ENCODE results near the gene SCN9A.
A peak's percentile ranks its signal among the peaks of the same experiment; 100 is the strongest.

The SCN9A gene

DNA sequence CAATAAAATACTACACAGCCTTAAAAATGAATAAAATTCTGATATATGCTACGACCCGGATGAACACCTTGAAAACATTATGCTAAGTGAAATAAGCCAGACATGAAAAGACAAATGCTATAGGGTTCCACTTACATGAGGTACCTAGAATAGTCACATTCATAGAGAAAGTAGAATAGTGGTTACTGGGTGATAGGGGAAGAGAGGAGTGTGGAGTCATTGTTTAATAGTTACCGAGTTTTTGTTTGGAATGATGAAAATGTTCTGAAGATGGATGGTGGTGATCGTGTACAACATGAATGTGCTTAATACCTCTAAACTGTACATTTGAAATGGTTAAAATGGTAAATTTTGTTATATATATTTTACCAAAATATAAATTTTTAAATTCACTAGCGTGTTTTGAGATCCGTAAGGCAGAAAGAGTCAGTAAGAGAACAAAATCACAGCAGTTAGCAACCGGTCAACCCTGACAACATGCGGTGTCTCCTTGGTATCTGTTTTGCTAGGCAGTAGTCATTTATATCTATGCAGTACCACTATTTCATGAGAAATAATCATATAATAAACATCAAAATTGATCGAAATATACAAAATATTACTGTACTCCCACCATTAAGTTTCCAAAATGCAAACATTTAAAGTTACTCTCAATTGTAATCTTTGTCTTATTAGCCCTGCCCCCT is 11.1 kb downstream of the SCN9A start:
- Histone ChIP-seq H3K79me1 (replicated peaks; ENCODE audit: low read length, poor library complexity, severe bottlenecking) (no peaks in the 10 kb centered on the region), H2BK12ac (ENCODE audit: low read length in 2 of 2) (no peak overlapping the region), H2BK120ac (ENCODE audit: low read depth, low read length) (no peak overlapping the region), H3K27ac (ENCODE audit: low read length, poor library complexity, severe bottlenecking) (no peak overlapping the region), H4K8ac (ENCODE audit: low read length) (no peak overlapping the region), H3K9ac (ENCODE audit: low read length) (no peak overlapping the region), H2AK5ac (ENCODE audit: low read length, severe bottlenecking) (no peak overlapping the region), H4K91ac (ENCODE audit: low read length) (no peak overlapping the region), H3K36me3 (ENCODE audit: control insufficient read depth in 1 of 2, insufficient read depth in 2 of 2, low read depth in 1 of 2, low read length in 2 of 2) (no peaks in the 10 kb centered on the region), H3K27me3 (ENCODE audit: control insufficient read depth in 1 of 2, insufficient read depth in 1 of 2, low read length in 2 of 2) (no peaks in the 10 kb centered on the region), H3K18ac (ENCODE audit: low read depth in 1 of 2, low read length in 2 of 2) (no peak overlapping the region), H2BK5ac (ENCODE audit: low read depth, low read length, poor library complexity, severe bottlenecking) (no peak overlapping the region), H3K4me2 (ENCODE audit: low read length, poor library complexity, severe bottlenecking) (no peak overlapping the region), H2BK15ac (ENCODE audit: low read depth, poor library complexity, severe bottlenecking) (no peak overlapping the region), H3K23ac (ENCODE audit: low read length in 2 of 2) (no peak overlapping the region), H3K4me1 (ENCODE audit: control insufficient read depth, insufficient read depth, low read depth, low read length) (no peaks in the 10 kb centered on the region), H3K9me3 (ENCODE audit: control insufficient read depth, low read length) (no peaks in the 10 kb centered on the region), H3K14ac (ENCODE audit: low read length in 2 of 2) (no peak overlapping the region), H3K4me3 (ENCODE audit: insufficient read depth in 1 of 2, low read depth in 1 of 2, low read length in 2 of 2) (no peak overlapping the region), H3K4ac (ENCODE audit: low read depth in 1 of 2, low read length in 2 of 2) (no peak overlapping the region), H2AFZ (ENCODE audit: low read depth, low read length) (no peak overlapping the region)
- DNase-seq = no peak
- 97% methylated on average over 6 of the region's 9 CpGs for WGBS

DNA sequence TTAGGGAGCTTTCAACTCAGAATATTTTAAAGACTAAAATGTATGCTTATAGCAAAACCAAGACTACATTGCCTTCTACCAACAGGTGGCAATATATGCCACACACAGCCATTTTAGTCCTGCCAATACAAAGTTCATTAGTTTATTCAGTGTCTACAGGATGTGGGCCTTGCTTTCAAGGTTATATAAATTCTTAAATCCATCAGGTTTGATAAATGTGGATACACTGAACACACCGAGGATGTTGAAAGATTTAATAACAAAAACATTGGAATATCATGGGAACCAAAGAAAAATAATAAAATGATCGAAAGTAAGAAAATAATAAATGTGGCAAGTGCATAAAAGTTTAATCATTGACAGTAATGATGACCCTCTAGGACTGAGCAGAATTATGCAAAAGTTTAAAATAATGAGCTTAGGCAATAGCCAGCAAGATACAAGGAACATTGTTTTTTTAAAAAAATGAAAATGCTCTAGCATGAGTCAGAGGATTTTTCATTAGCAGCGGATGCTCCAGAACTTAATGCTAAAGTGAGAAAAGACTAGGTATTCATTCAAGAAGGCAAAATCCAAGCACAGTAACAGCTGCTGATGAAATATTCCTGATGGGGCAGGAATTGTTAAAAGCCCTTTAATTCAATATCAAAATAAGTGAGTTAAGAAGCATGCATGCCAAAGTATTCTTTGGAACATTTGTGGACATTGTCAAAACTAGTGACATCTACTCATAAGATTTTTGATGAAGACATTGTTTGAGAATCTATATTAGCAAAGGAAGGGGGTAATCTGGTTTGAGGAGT is 14.2 kb downstream of the SCN9A start:
- no peak overlapping the region for H3K4me2 ChIP-seq (ENCODE audit: low read length, poor library complexity, severe bottlenecking)
- peak; percentile 41 for DNase-seq
- H3K27me3 ChIP-seq (ENCODE audit: control insufficient read depth in 1 of 2, insufficient read depth in 1 of 2, low read length in 2 of 2) = no peaks in the 10 kb centered on the region
- H3K4me1 ChIP-seq (ENCODE audit: control insufficient read depth, insufficient read depth, low read depth, low read length) = no peaks in the 10 kb centered on the region
- no peak overlapping the region for H3K18ac ChIP-seq (ENCODE audit: low read depth in 1 of 2, low read length in 2 of 2)
- no peak overlapping the region for H3K27ac ChIP-seq (ENCODE audit: low read length, poor library complexity, severe bottlenecking)
- H3K4ac ChIP-seq (ENCODE audit: low read depth in 1 of 2, low read length in 2 of 2) = no peak overlapping the region
- no peak overlapping the region for H3K14ac ChIP-seq (ENCODE audit: low read length in 2 of 2)
- no peak overlapping the region for H2BK5ac ChIP-seq (ENCODE audit: low read depth, low read length, poor library complexity, severe bottlenecking)
- no peak overlapping the region for H3K9ac ChIP-seq (ENCODE audit: low read length)
- H3K23ac ChIP-seq (ENCODE audit: low read length in 2 of 2) = no peak overlapping the region
- H3K9me3 ChIP-seq (ENCODE audit: control insufficient read depth, low read length) = no peaks in the 10 kb centered on the region
- no peaks in the 10 kb centered on the region for H3K79me1 ChIP-seq (replicated peaks; ENCODE audit: low read length, poor library complexity, severe bottlenecking)
- no peak overlapping the region for H2AFZ ChIP-seq (ENCODE audit: low read depth, low read length)
- no peak overlapping the region for H2BK120ac ChIP-seq (ENCODE audit: low read depth, low read length)
- no peak overlapping the region for H4K91ac ChIP-seq (ENCODE audit: low read length)
- H2BK12ac ChIP-seq (ENCODE audit: low read length in 2 of 2) = no peak overlapping the region
- H2BK15ac ChIP-seq (ENCODE audit: low read depth, poor library complexity, severe bottlenecking) = no peak overlapping the region
- no peak overlapping the region for H2AK5ac ChIP-seq (ENCODE audit: low read length, severe bottlenecking)
- H3K36me3 ChIP-seq (ENCODE audit: control insufficient read depth in 1 of 2, insufficient read depth in 2 of 2, low read depth in 1 of 2, low read length in 2 of 2) = no peaks in the 10 kb centered on the region
- no peak overlapping the region for H3K4me3 ChIP-seq (ENCODE audit: insufficient read depth in 1 of 2, low read depth in 1 of 2, low read length in 2 of 2)
- WGBS = 92% methylated on average over 2 of the region's 3 CpGs
- H4K8ac ChIP-seq (ENCODE audit: low read length) = no peak overlapping the region

DNA sequence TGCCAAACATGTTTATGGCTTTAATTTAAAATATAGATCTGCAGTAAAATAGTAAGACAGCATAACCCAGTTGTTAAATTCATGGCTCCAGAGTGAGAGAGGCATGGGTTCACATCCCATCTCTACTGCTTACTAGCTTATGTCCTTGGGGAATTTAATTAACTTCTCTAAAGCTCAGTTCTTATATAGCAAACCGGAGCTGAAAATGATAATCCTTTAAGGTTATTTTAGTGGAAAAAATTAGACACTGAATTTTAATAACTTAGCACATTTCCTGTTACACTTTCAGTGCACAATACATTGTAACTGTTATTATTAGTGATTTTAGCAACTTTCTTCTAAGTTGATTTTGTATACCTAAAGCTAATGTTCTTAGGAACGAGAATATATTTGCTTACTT is 14.8 kb downstream of the SCN9A start:
- Histone ChIP-seq H2BK12ac (ENCODE audit: low read length in 2 of 2) (no peak overlapping the region), H3K79me1 (replicated peaks; ENCODE audit: low read length, poor library complexity, severe bottlenecking) (no peaks in the 10 kb centered on the region), H4K91ac (ENCODE audit: low read length) (no peak overlapping the region), H2BK120ac (ENCODE audit: low read depth, low read length) (no peak overlapping the region), H3K4me2 (ENCODE audit: low read length, poor library complexity, severe bottlenecking) (no peak overlapping the region), H3K9ac (ENCODE audit: low read length) (no peak overlapping the region), H3K4ac (ENCODE audit: low read depth in 1 of 2, low read length in 2 of 2) (no peak overlapping the region), H3K14ac (ENCODE audit: low read length in 2 of 2) (no peak overlapping the region), H3K36me3 (ENCODE audit: control insufficient read depth in 1 of 2, insufficient read depth in 2 of 2, low read depth in 1 of 2, low read length in 2 of 2) (no peaks in the 10 kb centered on the region), H2BK15ac (ENCODE audit: low read depth, poor library complexity, severe bottlenecking) (no peak overlapping the region), H2BK5ac (ENCODE audit: low read depth, low read length, poor library complexity, severe bottlenecking) (no peak overlapping the region), H3K27me3 (ENCODE audit: control insufficient read depth in 1 of 2, insufficient read depth in 1 of 2, low read length in 2 of 2) (no peaks in the 10 kb centered on the region), H3K4me1 (ENCODE audit: control insufficient read depth, insufficient read depth, low read depth, low read length) (no peaks in the 10 kb centered on the region), H2AFZ (ENCODE audit: low read depth, low read length) (no peak overlapping the region), H3K23ac (ENCODE audit: low read length in 2 of 2) (no peak overlapping the region), H3K27ac (ENCODE audit: low read length, poor library complexity, severe bottlenecking) (no peak overlapping the region), H4K8ac (ENCODE audit: low read length) (no peak overlapping the region), H3K4me3 (ENCODE audit: insufficient read depth in 1 of 2, low read depth in 1 of 2, low read length in 2 of 2) (no peak overlapping the region), H3K18ac (ENCODE audit: low read depth in 1 of 2, low read length in 2 of 2) (no peak overlapping the region), H2AK5ac (ENCODE audit: low read length, severe bottlenecking) (no peak overlapping the region), H3K9me3 (ENCODE audit: control insufficient read depth, low read length) (no peaks in the 10 kb centered on the region)
- no peak for DNase-seq
- WGBS = no CpG with 5 or more reads among the region's 2 CpGs

DNA sequence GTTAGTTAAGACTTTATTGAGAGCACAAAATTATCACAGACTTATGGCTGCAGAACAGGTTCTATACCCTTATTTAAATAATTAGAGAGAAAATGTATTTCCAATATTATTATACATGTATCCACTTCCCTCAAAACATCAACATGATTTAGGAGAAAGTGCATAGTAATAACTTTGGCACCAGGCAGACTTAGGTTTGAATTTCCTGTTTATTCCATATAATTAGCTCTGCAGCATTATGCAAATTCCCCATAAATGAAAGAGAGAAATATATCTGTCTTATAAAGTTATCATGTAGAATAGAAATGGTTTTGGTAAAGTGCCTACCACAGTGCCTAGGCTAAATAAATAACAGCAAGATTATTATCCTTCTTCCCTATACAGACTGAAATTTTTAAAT is 15.3 kb downstream of the SCN9A start:
- Histone ChIP-seq H2BK5ac (ENCODE audit: low read depth, low read length, poor library complexity, severe bottlenecking) (no peak overlapping the region), H3K4me3 (ENCODE audit: insufficient read depth in 1 of 2, low read depth in 1 of 2, low read length in 2 of 2) (no peak overlapping the region), H2BK120ac (ENCODE audit: low read depth, low read length) (no peak overlapping the region), H3K79me1 (replicated peaks; ENCODE audit: low read length, poor library complexity, severe bottlenecking) (no peaks in the 10 kb centered on the region), H2AFZ (ENCODE audit: low read depth, low read length) (no peak overlapping the region), H3K4me2 (ENCODE audit: low read length, poor library complexity, severe bottlenecking) (no peak overlapping the region), H3K27ac (ENCODE audit: low read length, poor library complexity, severe bottlenecking) (no peak overlapping the region), H3K4me1 (ENCODE audit: control insufficient read depth, insufficient read depth, low read depth, low read length) (no peaks in the 10 kb centered on the region), H4K8ac (ENCODE audit: low read length) (no peak overlapping the region), H2AK5ac (ENCODE audit: low read length, severe bottlenecking) (no peak overlapping the region), H2BK12ac (ENCODE audit: low read length in 2 of 2) (no peak overlapping the region), H3K18ac (ENCODE audit: low read depth in 1 of 2, low read length in 2 of 2) (no peak overlapping the region), H3K27me3 (ENCODE audit: control insufficient read depth in 1 of 2, insufficient read depth in 1 of 2, low read length in 2 of 2) (no peaks in the 10 kb centered on the region), H2BK15ac (ENCODE audit: low read depth, poor library complexity, severe bottlenecking) (no peak overlapping the region), H3K23ac (ENCODE audit: low read length in 2 of 2) (no peak overlapping the region), H3K4ac (ENCODE audit: low read depth in 1 of 2, low read length in 2 of 2) (no peak overlapping the region), H3K36me3 (ENCODE audit: control insufficient read depth in 1 of 2, insufficient read depth in 2 of 2, low read depth in 1 of 2, low read length in 2 of 2) (no peaks in the 10 kb centered on the region), H3K9me3 (ENCODE audit: control insufficient read depth, low read length) (no peaks in the 10 kb centered on the region), H3K9ac (ENCODE audit: low read length) (no peak overlapping the region), H4K91ac (ENCODE audit: low read length) (no peak overlapping the region), H3K14ac (ENCODE audit: low read length in 2 of 2) (no peak overlapping the region)
- no peak for DNase-seq

Data from mesenchymal stem cell (in vitro differentiated cells and primary cell).